ENCODE measurements around the gene SSBP2.
"Not testable (repeated sequence)": the region's sequence is repeated elsewhere in the genome, so short reads cannot be mapped to it uniquely, and the experiment has no call there.

The SSBP2 gene

DNA sequence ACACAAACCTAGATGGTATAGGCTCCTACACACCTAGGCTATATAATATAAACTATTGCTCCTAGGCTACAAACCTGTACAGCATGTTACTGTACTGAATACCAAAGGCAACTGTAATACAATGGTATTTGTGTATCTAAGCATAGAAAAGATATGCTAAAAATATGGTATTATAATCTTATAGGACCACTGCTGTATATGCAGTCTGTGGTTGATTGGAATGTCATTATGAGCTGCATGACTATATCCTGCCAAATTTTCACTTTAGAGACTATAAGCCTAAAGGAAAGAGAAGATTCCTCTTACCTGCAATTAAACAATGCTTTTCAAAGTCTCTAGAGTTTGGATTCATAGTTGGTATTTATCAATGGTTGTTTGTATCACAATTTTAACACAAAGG lies 332.3 kb downstream of the SSBP2 start:
- Histone ChIP-seq H3K4me1 (ENCODE audit: control insufficient read depth in 1 of 2, insufficient read depth in 2 of 2, low read length in 2 of 2) (no peaks in the 10 kb centered on the region), H3K9me3 (ENCODE audit: control insufficient read depth in 1 of 2, low read length in 2 of 2) (no peaks in the 10 kb centered on the region), H3K27me3 (ENCODE audit: control insufficient read depth in 1 of 2, insufficient read depth in 2 of 2, low read length in 2 of 2) (no peaks in the 10 kb centered on the region), H3K27ac (ENCODE audit: low read depth, low read length) (no peak overlapping the region), H3K4me3 (ENCODE audit: low read depth in 1 of 2, low read length in 2 of 2) (no peak overlapping the region), H3K36me3 (ENCODE audit: control insufficient read depth in 1 of 2, insufficient read depth in 2 of 2, low read length in 2 of 2) (peaks cover 0 to 4% of the 10 kb centered on the region in 2 donors), H3K9ac (ENCODE audit: low read depth in 1 of 2, low read length in 2 of 2) (no peak overlapping the region)

DNA sequence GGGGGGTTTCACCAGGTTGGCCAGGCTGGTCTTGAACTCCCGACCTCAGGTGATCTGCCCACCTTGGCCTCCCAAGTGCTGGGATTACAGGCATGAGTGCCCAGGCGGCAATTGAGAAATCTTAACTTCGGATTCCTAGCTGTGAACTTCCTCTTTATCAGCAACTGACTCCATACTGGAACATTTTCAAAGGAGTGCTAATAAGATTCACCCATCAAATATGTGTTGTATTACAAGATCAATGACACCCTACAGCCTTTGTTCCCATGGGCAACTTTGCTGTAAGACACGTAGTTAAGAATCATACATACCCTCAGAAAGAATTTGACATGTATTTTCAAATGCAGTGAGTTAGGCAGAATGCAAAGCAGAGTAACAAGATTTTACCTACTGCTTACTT lies 333.8 kb downstream of the SSBP2 start:
- no peaks in the 10 kb centered on the region for H3K4me1 ChIP-seq (ENCODE audit: control insufficient read depth in 1 of 2, insufficient read depth in 2 of 2, low read length in 2 of 2)
- H3K27ac ChIP-seq (ENCODE audit: low read depth, low read length) = no peak overlapping the region
- no peaks in the 10 kb centered on the region for H3K27me3 ChIP-seq (ENCODE audit: control insufficient read depth in 1 of 2, insufficient read depth in 2 of 2, low read length in 2 of 2)
- H3K36me3 ChIP-seq (ENCODE audit: control insufficient read depth in 1 of 2, insufficient read depth in 2 of 2, low read length in 2 of 2) = peaks cover 0 to 4% of the 10 kb centered on the region in 2 donors
- no peak overlapping the region for H3K4me3 ChIP-seq (ENCODE audit: low read depth in 1 of 2, low read length in 2 of 2)
- no peak overlapping the region for H3K9ac ChIP-seq (ENCODE audit: low read depth in 1 of 2, low read length in 2 of 2)
- H3K9me3 ChIP-seq (ENCODE audit: control insufficient read depth in 1 of 2, low read length in 2 of 2) = no peaks in the 10 kb centered on the region

DNA sequence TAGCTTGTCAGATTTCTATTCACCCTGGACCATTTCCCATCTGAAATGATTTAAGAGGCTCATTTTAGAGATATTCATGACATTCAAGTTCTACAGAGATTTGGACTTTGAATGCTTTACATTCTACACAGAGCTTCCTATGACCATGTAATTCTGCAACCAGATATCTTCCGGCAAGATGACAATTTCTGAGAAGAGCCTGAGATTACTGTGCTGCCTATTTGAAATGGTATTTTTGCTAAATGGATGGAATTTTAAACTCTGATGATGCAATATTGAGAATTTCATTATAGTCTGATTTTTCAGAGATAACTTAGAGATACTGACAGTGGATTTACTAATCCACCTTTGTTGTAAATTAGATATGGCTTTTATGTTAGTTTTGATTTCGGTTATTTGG lies 341.0 kb downstream of the SSBP2 start:
- no peak overlapping the region for H3K4me3 ChIP-seq (ENCODE audit: low read depth in 1 of 2, low read length in 2 of 2)
- no peak overlapping the region for H3K9ac ChIP-seq (ENCODE audit: low read depth in 1 of 2, low read length in 2 of 2)
- no peaks in the 10 kb centered on the region for H3K4me1 ChIP-seq (ENCODE audit: control insufficient read depth in 1 of 2, insufficient read depth in 2 of 2, low read length in 2 of 2)
- H3K27me3 ChIP-seq (ENCODE audit: control insufficient read depth in 1 of 2, insufficient read depth in 2 of 2, low read length in 2 of 2) = no peaks in the 10 kb centered on the region
- no peak overlapping the region for H3K27ac ChIP-seq (ENCODE audit: low read depth, low read length)
- H3K9me3 ChIP-seq (ENCODE audit: control insufficient read depth in 1 of 2, low read length in 2 of 2) = no peaks in the 10 kb centered on the region
- H3K36me3 ChIP-seq (ENCODE audit: control insufficient read depth in 1 of 2, insufficient read depth in 2 of 2, low read length in 2 of 2) = no peaks in the 10 kb centered on the region

DNA sequence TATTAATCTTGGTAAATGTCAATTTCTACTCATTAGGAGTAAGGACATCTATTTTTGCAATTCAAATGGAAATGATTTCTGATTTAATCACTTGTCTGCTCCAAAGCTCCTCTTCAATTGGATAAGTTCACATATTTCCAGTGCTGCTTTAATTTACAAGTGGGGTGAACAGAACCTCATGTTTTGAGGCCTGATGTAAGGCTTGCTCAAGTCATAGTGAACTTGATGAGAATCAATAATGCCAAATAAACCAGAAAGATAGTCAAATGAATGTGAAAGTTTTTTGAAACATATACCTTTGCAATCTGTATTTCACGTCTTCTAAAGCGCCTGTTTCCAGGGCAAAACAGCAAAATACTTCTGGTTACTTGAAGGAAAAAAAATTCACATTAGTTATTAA lies 341.5 kb downstream of the SSBP2 start:
- Histone ChIP-seq H3K4me3 (ENCODE audit: low read depth in 1 of 2, low read length in 2 of 2) (no peak overlapping the region), H3K36me3 (ENCODE audit: control insufficient read depth in 1 of 2, insufficient read depth in 2 of 2, low read length in 2 of 2) (no peaks in the 10 kb centered on the region), H3K27me3 (ENCODE audit: control insufficient read depth in 1 of 2, insufficient read depth in 2 of 2, low read length in 2 of 2) (no peaks in the 10 kb centered on the region), H3K27ac (ENCODE audit: low read depth, low read length) (no peak overlapping the region), H3K9ac (ENCODE audit: low read depth in 1 of 2, low read length in 2 of 2) (no peak overlapping the region), H3K9me3 (ENCODE audit: control insufficient read depth in 1 of 2, low read length in 2 of 2) (no peaks in the 10 kb centered on the region), H3K4me1 (ENCODE audit: control insufficient read depth in 1 of 2, insufficient read depth in 2 of 2, low read length in 2 of 2) (no peaks in the 10 kb centered on the region)

DNA sequence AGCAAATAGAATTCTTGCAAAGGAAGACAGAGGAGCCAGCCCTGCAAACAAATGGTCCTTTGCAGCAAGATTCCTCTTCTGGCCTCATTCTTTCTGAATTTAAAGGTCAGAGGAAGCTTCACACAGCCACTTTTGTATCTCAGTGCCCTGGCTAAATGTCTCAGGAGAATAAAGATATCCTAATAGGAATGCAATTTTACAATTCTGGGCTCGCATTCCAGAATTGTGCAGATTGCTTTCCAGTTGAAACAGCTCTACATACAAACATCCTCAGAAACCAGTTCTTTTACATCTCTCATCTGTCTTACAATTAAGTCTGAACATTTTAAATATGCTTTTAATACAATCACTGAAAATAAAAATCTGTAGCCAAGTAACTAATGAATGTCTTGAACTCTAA lies 342.4 kb downstream of the SSBP2 start:
- Histone ChIP-seq H3K27ac (ENCODE audit: low read depth, low read length) (no peak overlapping the region), H3K27me3 (ENCODE audit: control insufficient read depth in 1 of 2, insufficient read depth in 2 of 2, low read length in 2 of 2) (no peaks in the 10 kb centered on the region), H3K9me3 (ENCODE audit: control insufficient read depth in 1 of 2, low read length in 2 of 2) (no peaks in the 10 kb centered on the region), H3K36me3 (ENCODE audit: control insufficient read depth in 1 of 2, insufficient read depth in 2 of 2, low read length in 2 of 2) (no peaks in the 10 kb centered on the region), H3K4me1 (ENCODE audit: control insufficient read depth in 1 of 2, insufficient read depth in 2 of 2, low read length in 2 of 2) (no peaks in the 10 kb centered on the region), H3K9ac (ENCODE audit: low read depth in 1 of 2, low read length in 2 of 2) (no peak overlapping the region), H3K4me3 (ENCODE audit: low read depth in 1 of 2, low read length in 2 of 2) (no peak overlapping the region)

DNA sequence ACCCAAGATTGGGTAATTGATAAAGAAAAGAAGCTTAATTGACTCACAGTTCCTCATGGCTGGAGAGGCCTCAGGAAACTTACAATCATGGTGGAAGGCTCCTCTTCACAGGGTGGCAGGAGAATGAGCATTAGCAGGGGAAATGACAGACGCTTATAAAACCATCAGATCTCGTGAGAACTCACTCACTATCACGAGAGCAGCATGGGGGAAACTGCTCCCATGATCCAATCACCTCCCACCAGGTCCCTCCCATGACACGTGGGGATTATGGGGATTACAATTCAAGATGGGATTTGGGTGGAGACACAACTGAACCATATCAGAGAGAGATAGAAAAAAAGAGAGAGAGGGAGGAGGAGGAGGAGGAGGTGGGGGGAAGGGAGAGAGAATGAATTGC lies 343.1 kb downstream of the SSBP2 start:
- H3K4me1 ChIP-seq (ENCODE audit: control insufficient read depth in 1 of 2, insufficient read depth in 2 of 2, low read length in 2 of 2); H3K9ac ChIP-seq (ENCODE audit: low read depth in 1 of 2, low read length in 2 of 2); H3K27ac ChIP-seq (ENCODE audit: low read depth, low read length); H3K36me3 ChIP-seq (ENCODE audit: control insufficient read depth in 1 of 2, insufficient read depth in 2 of 2, low read length in 2 of 2); H3K4me3 ChIP-seq (ENCODE audit: low read depth in 1 of 2, low read length in 2 of 2); H3K27me3 ChIP-seq (ENCODE audit: control insufficient read depth in 1 of 2, insufficient read depth in 2 of 2, low read length in 2 of 2); H3K9me3 ChIP-seq (ENCODE audit: control insufficient read depth in 1 of 2, low read length in 2 of 2): not testable (repeated sequence)

DNA sequence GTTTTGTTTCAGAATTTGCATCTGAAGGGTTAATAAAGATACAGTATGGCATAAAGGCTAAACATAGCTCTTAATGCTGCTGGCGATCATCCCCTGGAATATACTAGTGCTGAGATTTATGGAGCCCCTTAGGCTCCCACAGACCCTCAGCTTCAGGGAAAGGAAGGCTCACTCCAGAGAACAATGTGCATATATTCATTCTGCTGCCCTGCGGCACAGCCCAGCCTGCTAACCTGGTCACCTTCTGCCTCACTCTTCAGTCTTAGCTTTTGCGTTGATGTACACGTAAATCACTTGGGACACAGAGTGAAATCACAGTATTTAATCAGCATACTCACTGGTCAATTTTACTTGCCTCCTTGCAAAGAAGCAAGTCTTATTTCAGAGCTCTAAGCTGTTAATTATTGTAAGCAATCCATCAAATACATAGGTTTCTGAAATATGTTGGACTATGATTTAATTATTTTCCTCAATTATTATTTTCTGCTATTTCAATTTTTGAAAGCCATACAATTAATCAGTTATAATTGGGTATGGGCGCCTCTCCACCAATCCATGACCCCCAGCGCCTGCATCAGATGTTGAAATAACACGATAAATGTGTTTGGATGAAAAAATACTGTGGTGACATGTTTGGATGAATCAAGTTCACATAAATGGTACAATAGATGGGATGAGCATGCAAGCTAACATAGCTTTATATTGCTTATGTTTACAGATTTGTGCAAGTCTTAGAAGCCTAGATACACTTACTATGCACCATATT lies 345.6 kb downstream of the SSBP2 start:
- Histone ChIP-seq H3K27me3 (ENCODE audit: control insufficient read depth in 1 of 2, insufficient read depth in 2 of 2, low read length in 2 of 2) (no peaks in the 10 kb centered on the region), H3K4me1 (ENCODE audit: control insufficient read depth in 1 of 2, insufficient read depth in 2 of 2, low read length in 2 of 2) (peaks cover 0 to 5% of the 10 kb centered on the region in 2 donors), H3K36me3 (ENCODE audit: control insufficient read depth in 1 of 2, insufficient read depth in 2 of 2, low read length in 2 of 2) (no peaks in the 10 kb centered on the region), H3K9me3 (ENCODE audit: control insufficient read depth in 1 of 2, low read length in 2 of 2) (no peaks in the 10 kb centered on the region), H3K27ac (ENCODE audit: low read depth, low read length) (no peak overlapping the region), H3K9ac (ENCODE audit: low read depth in 1 of 2, low read length in 2 of 2) (no peak overlapping the region), H3K4me3 (ENCODE audit: low read depth in 1 of 2, low read length in 2 of 2) (no peak overlapping the region)

DNA sequence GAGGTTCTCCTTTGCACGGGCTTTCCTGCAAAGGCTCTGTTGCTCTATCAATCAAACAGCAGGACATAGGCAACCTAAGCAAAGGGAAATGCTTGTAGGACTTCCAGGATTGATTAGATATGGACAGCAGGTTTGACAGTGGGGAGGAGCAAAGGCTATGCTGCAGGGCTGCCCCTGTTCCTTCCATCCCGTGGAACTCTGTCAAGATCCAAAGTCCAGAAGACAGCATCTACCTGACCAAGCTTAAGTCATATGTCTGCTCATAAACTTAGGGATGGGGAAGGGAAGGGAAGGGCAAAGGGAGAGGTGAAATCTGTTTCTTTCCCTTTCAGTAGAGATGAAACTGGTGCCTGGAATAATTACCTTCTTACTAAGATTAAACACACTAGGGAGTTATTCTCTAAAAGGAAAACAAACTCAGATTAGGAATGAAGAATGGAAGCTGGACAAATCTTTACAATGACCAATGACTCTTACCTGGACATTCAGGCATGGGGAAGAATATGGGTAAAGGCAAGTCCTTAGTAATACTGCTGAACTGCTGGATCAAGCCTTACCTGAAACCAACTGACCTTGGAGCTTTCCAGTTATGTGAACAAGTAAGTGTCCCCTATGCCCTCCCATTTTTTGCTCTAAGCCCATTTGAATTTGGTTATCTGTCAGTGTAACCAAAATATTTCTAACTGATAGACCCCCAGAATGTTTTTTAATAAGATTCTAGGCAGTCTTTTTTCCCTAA lies 348.5 kb downstream of the SSBP2 start:
- Histone ChIP-seq H3K4me1 (ENCODE audit: control insufficient read depth in 1 of 2, insufficient read depth in 2 of 2, low read length in 2 of 2) (peaks cover 0 to 5% of the 10 kb centered on the region in 2 donors), H3K9me3 (ENCODE audit: control insufficient read depth in 1 of 2, low read length in 2 of 2) (no peaks in the 10 kb centered on the region), H3K9ac (ENCODE audit: low read depth in 1 of 2, low read length in 2 of 2) (no peak overlapping the region), H3K36me3 (ENCODE audit: control insufficient read depth in 1 of 2, insufficient read depth in 2 of 2, low read length in 2 of 2) (no peaks in the 10 kb centered on the region), H3K27ac (ENCODE audit: low read depth, low read length) (no peak overlapping the region), H3K27me3 (ENCODE audit: control insufficient read depth in 1 of 2, insufficient read depth in 2 of 2, low read length in 2 of 2) (no peaks in the 10 kb centered on the region), H3K4me3 (ENCODE audit: low read depth in 1 of 2, low read length in 2 of 2) (no peak overlapping the region)

DNA sequence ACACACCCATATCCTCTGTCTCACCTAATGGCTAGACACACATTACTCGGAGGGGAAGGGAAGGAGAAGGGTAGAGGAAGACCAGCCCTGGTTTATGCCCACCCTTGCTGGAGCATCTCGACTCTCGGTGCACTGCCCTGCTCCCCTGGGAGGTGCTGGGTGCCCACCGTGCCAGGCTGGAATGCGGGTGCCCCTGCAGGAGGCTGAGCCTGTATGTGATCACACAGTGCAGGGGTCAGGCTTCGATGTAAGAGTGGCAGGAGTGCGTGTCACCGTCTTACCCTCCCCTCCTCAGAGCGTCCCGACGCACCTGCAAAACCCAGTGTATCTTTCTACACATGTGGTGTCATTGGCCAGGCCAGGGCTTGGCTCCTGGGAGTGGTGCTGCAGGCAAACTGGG lies 349.6 kb downstream of the SSBP2 start:
- Histone ChIP-seq H3K27ac (ENCODE audit: low read depth, low read length) (no peak overlapping the region), H3K4me3 (ENCODE audit: low read depth in 1 of 2, low read length in 2 of 2) (no peak overlapping the region), H3K36me3 (ENCODE audit: control insufficient read depth in 1 of 2, insufficient read depth in 2 of 2, low read length in 2 of 2) (no peaks in the 10 kb centered on the region), H3K9ac (ENCODE audit: low read depth in 1 of 2, low read length in 2 of 2) (no peak overlapping the region), H3K27me3 (ENCODE audit: control insufficient read depth in 1 of 2, insufficient read depth in 2 of 2, low read length in 2 of 2) (no peaks in the 10 kb centered on the region), H3K4me1 (ENCODE audit: control insufficient read depth in 1 of 2, insufficient read depth in 2 of 2, low read length in 2 of 2) (peaks cover 0 to 5% of the 10 kb centered on the region in 2 donors), H3K9me3 (ENCODE audit: control insufficient read depth in 1 of 2, low read length in 2 of 2) (no peaks in the 10 kb centered on the region)

DNA sequence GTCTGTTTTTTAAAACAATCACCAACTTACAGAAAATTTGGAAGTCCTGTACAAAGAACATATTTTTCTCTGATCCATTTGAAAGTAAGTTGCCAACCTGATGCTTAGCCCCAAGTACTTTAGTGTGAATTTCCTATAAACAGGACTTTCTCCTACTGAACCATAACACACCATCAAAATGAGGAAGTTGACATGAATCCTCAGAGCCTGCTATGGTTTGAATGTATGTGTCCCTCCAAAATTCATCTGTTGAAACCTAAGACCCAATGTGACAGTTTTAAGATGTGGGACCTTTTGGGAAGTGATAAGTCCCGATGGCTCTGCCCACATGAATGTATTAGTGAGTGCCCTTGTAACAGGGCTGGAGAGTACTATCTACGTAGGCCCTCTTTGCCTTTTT lies 350.5 kb downstream of the SSBP2 start:
- Histone ChIP-seq H3K4me3 (ENCODE audit: low read depth in 1 of 2, low read length in 2 of 2) (no peak overlapping the region), H3K9me3 (ENCODE audit: control insufficient read depth in 1 of 2, low read length in 2 of 2) (no peaks in the 10 kb centered on the region), H3K27ac (ENCODE audit: low read depth, low read length) (no peak overlapping the region), H3K4me1 (ENCODE audit: control insufficient read depth in 1 of 2, insufficient read depth in 2 of 2, low read length in 2 of 2) (peaks cover 0 to 5% of the 10 kb centered on the region in 2 donors), H3K9ac (ENCODE audit: low read depth in 1 of 2, low read length in 2 of 2) (no peak overlapping the region), H3K27me3 (ENCODE audit: control insufficient read depth in 1 of 2, insufficient read depth in 2 of 2, low read length in 2 of 2) (peaks cover 0 to under 1% of the 10 kb centered on the region in 2 donors), H3K36me3 (ENCODE audit: control insufficient read depth in 1 of 2, insufficient read depth in 2 of 2, low read length in 2 of 2) (no peaks in the 10 kb centered on the region)
